ENCODE measurements around the gene HPCAL1.

Gene HPCAL1

DNA sequence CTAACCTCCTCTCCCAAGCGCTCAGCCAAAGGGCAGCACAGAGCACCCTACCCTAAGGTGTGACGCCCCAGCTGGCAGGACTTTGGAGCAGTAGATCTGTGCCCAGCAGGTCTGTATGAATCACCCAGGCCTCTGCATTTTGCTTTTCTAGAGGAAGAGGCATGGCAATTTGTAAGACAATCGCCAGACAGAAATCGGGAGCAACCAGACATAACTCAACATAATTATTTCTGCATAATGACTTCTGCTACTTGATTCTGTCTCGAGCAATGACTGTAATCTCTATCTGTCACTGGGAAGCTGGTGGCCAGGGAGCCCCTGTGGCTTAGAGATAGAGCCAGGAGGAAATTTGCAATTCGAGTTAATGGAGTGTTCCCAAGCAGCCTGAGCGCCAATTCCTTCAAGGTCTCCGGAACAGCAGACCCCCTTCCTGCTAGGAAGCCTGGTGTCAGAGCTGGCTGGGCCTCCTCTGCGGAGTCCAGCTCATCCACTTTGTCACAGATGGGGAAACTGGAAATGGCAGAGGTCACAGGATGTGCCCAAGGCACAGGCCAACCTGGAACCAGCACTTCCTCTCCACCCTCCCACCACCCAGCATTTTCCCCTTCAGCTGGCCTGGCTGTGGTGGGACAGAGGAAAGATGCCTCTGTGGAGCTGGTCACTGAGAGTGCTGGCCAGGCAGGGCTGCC is 90.4 kb downstream of the HPCAL1 start:
- DNase-seq, result no peak

DNA sequence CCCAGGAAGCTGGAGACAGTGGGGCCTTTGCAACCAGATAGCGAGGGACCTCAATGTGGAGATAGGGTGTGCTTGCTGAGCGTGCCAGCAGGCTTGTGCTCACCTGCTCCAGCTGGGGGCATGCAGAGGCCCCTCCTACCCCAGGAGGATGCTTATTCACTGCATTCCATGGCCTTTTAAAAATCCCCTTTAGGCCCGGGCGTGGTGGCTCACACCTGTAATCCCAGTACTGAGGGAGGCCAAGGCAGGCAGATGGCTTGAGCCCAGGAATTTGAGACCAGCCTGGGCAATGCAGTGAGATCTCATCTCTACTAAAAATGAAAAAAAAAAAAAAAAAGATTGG is 90.9 kb downstream of the HPCAL1 start:
- DNase-seq, result no peak

DNA sequence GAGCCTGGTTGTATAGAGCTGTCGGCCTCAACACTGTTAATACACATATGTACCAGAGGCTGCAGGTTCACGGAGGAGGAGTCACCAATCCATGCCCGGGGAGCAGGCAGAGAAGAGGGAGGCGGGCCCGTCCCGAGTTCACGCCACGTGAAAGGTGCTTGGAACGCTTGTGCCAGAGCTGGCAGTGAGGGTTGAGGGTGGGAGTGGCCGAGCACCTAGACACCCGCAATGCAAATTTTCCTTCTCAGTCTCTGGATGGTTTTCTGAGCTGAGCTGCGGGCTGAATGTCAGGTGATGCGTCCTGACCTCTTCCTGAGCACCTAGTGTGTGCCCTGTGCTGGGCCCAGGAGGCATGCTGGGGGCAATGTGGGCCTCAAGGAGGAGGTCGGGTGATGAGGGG is 93.2 kb downstream of the HPCAL1 start:
- DNase-seq, result no peak

DNA sequence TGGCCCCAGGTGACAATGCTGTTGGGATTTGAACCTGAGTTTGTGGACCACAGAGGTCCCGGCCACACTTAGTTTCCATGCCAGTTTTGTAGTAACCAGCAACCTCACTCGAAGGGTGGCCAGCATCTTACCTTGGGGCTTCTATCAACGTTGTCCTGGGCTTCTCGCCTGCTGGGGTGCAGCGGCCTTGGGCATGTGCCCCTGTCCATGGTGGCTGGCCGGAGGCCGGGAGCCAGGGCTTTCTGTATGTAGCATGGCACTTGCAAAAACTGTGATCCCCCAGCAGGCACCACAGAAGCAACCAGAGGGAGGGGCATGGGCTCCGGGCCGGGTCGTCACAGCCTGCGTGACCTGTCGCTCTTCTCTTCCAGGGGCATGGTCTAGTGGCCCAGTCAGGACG is 93.8 kb downstream of the HPCAL1 start:
- DNase-seq, result no peak

DNA sequence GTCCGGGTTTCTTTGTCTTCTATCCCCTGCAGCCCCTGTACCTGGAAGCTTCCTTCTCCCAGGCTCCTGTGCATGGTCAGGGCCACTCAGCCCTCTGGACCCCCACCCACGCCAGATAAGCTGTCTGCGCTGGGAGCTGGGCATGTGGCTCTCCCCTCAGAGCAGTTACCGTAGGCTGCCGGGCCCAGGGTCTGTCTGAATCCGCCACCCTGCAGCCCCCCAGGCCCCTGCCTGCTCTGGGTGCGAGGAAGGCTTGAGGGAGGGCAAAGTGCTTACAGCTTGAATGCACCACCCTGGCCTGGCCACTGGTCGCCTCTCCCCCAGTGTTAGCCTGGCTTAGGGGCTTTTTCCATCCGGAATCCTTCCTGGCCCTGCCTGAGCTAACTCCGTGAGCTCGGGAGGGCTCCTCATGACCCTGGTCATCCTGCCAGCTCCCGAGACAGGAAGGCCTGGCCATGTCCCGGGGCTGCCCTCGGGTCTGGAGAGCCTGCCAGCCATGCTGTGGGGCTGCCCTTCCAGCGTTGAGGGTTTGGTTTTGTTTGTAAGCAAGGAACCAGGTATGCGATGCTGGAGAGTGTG is 94.7 kb downstream of the HPCAL1 start:
- no peak for DNase-seq

DNA sequence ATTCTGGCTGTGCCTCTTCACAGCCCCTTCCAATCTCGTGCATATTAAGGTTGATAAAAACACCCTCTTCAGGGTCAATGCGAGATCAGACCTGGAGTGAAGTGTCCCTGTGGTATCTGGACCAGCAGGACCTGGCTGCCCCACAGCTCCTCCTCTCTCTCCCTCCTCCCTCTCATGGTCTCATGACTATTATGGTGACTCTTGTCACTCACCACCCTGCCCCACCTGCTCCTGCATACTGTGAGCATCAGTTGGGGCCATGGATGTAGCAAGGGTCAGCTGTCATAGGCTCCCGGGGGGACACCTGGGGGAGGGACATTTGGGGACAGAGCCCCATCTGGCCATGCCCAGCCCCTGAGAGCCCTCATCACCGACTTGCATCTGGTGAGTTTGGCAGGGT is 95.2 kb downstream of the HPCAL1 start:
- no peak for DNase-seq

DNA sequence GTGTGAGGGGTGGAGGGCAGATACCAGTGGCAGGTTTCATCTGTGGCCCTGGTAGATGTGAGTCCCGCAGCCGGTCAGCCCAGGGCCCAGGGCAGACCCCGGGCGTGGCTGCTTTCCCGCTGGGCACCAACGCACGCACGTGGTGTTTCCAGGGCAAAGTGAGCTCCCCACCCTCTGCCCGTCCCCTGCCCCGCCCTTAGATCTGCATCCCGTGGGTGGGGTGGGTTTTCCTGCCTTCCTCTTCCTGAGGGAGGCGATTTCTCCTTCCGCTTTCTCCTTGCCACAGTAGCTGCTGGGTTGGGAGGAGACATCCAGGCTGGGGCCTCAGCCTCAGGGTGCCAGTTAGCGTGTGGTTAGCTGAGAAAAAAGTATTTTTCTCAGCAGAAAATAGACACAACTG is 95.8 kb downstream of the HPCAL1 start:
- DNase-seq, result no peak

DNA sequence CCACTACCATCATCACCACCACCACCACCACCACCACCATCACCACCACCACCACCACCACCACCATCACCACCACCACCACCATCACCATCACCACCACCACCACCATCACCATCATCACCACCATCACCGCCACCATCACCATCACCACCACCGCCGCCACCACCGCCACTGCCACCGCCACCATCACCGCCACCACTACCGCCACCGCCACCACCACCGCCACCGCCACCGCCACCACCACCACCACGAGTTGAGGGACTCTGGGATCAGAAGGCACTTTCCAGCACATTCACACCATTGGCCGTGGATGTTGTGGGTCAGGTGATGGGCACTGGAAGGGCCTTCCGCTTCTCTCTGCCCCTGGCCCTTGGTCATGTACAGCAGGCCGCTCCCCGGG is 96.7 kb downstream of the HPCAL1 start:
- no peak for DNase-seq

DNA sequence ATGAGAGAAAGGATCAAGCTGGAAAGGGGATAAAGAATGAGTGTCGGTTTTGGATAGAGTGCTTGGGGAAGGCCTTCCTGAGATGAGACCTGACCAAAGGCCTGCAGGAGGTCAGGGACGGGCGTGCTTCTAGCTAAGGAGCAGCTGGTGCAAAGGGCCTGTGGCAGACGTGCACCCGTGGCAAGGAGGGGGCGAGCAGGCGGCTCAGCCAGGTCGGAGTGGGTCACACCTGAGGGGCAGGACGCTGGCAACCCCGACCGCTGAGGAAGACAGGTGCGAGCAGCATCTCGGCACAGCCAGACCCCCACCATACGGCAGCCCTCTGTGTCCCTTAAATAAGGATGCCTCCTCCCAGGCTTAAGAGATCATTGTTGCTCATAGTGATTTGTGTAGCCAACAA is 97.3 kb downstream of the HPCAL1 start:
- DNase-seq, result no peak

DNA sequence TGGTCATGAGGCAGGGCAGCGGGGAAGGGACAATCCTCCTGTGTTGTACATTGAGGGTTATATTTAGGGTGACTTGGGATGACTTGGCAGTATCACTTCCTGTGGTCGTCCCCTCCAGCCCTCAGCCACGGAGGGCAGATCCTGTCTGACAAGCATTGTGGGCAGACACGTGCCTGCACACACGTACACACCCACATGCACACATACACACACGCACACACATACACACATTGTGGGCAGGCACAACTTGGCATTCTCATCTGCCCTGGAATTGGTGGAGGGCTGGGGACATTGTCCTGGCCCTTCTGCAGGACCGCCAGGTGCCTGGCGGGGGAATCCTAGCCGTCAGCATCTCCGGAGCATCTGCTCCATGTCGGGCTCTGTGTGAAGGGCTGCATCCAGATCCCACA is 97.9 kb downstream of the HPCAL1 start:
- DNase-seq, result no peak

DNA sequence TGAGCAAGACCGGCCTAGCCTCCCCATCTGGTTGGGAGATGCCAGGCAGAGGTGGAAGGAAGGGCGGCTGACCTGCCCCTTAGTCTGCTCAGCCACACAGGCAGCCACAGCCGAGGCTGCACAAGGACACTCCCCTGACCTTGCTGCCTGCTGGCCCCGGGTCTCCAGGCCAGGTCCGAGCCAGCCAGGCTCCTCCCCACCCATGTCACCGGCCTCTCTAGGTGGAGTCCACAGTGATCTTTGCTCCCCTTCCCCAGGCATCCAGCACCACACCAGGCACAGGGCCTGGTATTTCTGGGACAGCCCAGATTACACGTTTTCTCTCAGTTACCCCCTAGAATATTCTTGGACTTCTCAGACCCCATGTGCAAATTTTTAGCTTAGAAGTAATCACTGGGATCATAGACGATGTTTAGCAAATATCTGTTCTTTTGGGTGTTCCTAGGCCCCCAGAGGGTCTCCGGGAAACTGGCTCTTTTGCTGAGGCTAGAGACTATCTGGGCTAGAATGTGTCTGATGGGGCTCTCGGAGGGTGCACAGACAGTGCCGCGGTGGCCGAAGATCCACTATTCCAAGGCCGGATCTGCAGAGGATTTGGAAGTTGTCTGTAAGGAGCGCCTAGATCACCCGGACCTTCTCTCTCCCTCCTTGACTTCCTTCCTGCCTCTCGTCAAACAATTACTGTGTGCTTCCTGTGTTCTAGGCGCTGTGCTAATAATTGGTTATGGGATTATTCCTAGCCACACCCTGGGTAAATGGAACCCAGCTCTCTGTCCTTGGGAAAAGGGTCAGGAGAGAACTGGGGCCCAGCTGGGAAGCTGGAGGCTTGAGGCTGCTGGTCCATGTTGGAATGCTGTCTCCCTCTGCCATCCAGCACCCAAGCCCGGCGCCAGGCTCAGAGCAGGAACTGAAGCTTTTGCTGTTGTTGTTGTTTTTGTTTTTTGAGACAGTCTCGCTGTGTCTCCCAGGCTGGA is 98.6 kb downstream of the HPCAL1 start:
- DNase-seq, result no peak

DNA sequence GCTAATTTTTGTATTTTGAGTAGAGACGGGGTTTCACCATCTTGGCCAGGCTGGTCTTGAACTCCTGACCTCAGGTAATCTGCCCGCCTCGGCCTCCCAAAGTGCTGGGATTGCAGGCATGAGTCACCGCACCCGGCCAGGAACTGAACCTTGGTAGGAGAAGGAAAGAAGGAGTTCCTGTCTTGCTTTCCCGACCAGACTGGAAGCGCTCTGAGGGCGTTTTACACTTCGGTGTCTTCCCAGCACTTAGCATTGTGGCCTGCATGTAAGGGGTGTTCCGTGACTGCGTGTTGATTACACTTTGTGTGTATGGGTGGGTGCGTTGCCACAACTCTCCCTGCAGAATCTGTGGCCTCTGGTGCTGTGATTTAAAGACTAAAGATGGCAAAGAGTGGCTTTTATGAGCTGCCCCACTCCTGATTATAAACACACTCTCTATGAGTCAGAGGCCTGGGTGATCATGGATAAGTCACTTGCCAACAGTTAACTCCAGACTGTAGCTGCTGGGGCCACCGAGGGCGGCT is 99.4 kb downstream of the HPCAL1 start:
- DNase-seq, result no peak

DNA sequence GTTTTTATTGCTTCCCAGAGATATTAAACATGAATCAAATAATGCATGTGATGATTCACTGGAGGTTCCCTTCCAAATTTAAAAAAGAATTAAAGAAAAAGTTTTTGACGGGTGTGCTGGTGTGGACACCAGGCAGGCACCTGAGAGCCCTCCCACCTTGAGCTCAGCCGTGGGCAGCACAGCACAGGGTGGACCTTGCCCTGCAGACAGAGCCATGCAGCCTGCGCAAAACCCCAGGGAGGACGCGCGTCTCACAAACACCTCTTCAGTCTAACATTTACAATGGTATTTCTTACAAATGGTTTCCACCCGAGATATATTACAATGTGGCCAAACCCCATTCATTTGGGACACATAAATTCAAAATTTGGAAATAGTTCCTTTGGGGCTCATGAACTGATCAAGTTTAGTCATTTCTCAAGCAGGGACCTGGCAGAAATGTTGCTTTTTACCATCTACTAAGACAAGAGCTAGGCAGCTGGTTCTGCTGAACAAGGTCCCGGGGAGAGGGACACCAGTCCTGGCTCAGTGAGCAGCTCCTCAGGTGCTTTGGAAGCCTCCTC is 100.0 kb downstream of the HPCAL1 start:
- no peak for DNase-seq

DNA sequence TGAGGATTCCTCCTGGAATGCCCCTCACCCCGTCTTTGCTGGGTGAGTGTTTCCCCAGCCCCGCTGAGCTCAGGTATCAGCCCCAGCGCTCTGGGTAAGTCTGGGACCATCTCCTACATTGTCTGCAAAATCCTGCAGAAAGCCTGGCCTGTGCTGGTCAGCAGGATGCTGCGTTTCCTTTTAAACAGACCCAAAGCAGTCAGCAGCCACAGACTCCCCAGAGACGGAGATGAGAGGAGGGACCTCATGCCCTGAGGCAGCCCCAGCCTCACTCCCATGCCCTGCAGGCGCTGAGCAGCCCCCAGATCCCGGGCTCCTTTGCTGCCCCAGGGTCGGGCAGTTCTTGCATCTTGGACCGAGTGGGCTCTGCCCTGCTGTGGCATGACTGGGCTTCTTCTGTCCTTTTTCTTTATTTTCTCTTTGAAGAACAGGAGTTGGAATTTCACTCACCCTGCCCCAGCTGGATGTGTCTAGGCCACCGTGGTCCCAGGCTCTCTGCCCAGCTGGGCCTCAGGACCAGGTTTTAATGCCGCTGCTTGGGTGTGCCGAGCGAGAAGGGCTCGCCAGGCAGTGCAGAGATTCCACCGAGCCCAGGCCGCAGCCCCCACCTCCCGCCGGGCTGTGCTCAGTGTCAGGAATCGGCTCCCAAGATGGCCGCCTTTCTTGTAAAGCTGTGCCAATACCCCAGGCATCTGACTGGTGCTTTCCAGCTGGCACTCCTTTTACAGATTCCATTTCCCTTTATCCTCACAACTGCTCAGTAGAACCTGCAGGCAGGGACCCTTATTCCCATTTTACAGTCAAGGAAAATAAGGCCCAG is 101.8 kb downstream of the HPCAL1 start:
- no peak for DNase-seq

DNA sequence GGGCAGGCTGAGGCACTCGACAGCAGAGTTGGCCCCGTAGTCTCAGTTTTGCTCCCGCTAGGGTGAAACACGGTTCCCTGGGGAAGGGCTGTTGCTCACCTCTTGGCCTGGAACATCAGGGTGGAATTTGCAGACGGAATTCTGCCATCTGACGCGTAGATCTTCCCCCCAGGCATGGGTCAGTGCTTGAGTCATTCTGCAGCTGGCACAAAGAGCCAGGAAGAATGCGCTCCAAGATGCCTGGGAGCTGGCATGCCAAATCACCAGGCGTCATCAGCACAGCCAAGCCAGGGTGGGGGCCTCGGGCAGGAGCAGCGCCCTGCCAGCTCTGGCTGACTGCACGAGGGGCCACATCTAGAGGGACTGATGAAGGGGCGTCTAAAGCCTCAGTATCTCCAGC is 102.7 kb downstream of the HPCAL1 start:
- DNase-seq, result no peak

DNA sequence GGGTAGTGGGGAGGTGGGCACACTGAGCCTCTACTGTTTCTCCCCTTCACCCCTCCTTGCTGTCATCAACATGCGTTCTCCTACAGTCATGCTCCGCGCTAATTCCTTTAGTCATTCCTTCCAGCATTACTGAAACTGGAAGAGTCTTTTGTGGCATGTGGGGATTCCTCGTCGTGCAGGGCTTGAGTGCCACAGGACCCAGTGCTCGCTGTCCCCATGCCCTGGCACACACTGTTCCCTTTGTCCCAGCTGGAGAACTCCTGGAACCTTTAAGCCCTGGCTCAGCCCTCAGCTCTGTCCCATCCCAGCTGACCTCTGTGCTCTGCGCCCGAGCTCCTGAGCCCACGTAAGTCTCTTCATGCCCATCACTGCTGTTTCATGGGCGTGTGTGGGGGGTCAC is 103.3 kb downstream of the HPCAL1 start:
- DNase-seq, result no peak

DNA sequence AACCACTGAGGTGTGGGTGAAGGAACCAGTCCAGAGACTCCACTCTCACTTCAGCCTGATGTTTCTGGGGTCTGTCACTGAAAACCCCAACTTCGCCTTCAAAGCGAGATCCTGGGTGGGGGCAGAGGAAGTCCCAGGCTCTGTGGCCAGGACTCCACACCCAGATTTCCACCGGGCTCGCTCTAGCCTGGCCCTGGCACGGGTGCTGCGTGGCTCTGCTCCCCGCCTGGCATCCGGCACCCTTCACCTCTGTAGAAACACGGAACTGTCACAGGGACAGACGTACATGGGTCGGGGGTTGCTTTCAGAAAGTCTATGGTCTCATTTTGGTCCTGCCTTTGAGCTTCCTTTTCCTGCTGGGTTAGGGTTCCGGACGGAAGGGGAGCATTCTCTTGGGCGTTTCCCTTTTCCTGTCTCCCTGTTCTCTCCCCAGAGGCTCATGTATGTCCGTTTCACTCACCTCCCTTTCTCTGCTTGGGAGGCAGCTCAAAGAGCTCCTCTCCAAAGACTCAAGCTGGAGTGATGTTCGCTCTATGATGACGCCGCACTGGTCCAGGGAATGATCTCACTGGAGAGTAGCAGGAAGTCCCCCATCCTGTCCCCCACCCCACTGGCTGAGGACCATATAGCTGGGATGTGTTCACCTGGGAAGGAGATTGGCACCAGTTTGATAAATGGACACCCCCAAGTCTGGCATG is 103.9 kb downstream of the HPCAL1 start:
- no peak for DNase-seq

DNA sequence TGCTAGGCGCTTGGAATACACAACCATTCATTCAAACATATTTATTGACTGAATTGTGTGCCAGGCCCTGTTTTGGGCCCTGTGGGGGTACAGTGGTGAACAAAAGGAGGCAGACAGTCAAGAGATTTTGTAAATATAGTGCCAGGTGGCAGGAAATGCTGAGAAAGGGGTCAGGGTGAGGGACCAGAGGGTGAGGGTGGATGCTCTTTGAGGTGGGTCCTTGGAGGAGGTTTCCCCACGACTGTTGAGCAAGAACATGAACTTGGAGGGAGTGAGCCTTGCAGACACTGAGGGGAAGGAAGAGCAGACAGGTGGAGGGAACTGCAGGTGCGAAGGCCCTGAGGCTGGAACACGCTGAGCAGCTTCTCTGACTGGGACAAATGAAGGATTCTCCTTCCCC is 104.7 kb downstream of the HPCAL1 start:
- DNase-seq, result no peak

DNA sequence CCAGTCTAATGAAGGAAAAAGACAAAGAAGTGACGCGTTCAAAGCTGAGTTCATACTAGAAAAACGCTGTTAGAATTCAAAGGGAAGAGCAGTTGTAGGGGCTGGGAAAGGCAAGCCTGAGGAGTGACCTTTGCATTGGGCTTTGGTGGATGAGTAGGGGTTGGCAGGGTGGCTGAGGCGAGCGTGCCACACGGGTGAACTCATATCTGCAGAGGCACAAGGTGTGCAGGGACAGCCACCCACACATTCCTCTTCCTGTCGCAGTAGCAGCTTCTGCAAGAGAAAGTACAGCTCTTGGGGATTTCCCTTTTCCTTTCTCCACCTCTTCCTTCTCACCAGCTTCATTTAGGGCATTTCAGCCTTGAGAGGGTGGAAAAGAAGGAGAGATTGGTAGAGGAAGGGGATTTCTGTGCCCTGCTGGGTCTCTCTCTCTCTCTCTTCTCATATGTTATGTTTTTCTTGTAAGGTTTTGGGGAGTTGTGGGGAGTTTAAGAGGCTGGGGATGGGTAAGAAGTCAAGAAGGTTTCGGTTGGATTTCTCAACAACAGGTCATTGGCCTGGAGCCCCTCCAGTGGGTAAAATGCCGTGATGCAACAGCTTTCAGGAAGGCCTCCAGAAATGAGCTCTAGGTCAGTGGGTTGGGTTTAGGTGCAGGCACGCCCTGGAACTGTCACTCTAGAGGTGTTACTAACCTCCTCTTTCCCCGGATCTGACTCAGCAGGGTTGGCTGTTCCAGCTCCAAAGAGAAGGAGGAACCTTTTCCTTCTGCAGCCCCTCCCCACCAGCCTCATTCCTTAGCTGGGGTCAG is 105.3 kb downstream of the HPCAL1 start:
- DNase-seq, result peak; percentile 38

DNA sequence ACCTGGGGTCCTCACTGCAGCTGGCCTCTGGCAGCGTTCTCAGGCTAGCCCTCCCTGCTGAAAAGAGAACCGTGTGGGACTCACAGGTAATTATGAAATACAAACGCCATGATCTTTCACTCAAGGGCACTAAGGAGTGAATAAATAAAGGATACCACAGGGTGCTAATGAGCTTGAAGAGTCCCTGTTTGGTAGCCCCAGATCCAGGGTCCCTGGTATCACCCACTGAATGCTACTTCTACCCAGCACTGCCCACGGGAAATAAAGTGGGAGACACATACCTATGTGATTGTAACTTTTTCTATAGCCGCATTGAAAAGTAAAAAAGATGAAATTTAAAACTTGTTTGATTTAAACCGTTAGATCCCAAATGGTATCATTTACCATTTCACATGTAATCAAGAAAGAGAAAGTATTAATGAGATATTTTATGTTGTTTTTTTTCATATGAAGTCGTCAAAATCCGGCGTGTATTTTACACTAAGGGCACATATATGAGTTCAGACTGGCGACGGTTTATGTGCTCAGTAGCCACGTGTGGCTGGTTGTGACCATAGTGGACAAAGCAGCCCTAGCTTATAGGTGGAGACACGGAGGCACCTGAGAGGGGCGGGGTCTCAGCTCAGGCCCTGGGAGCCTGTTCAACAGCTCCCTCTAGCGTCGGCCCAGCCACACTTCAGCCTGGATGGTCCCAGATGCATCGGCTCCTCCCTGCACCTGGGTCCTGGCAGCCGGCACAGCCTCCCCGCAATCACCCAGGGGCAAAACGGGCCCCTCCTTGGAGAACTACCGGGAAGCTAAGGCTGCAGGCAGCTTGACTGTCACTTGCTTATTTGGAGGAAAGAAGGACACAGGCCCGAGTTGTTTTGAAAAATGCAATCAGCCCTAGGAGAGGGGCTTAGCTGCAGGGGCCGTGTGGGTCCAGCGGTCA is 106.2 kb downstream of the HPCAL1 start:
- DNase-seq, result peak; percentile 82

Data from activated CD4-positive, alpha-beta T cell treated with anti-CD3 and anti-CD28 coated beads, Interleukin-2, amount 50 U/mL, for 1 hour (primary cell).